GM11168 (cell line): Measurements from ENCODE around the gene DCC.

Experiments used
- in situ Hi-C: fragments of 300-500 bp; cut with MboI; formaldehyde crosslinking; loops from one replicate; pipeline ENCODE4 v1.12.0; 2022; ENCODE audit warnings: low sequenced_read_pairs; ENCODE audit not compliant: unreplicated experiment

Gene DCC

DNA sequence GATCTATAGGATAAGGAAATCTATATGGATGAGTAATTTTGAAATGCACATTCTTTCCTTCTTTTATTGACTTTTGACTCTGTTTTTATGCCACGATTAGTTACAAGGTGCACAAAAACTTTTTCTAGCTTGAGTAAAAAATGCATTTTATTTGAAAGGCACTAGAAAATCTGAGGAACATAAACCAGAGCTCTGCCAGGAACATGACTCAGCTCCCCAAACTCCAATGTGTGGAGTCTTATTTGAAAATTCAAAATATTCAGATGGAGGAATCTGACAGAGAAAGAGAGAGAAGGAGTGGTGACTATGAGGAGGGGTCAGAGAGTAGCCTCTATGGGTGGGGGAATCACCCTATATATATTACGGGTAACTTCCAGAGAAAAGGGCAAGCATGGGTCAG is 231.0 kb downstream of the DCC start:
- in situ Hi-C loops: no loop called here

DNA sequence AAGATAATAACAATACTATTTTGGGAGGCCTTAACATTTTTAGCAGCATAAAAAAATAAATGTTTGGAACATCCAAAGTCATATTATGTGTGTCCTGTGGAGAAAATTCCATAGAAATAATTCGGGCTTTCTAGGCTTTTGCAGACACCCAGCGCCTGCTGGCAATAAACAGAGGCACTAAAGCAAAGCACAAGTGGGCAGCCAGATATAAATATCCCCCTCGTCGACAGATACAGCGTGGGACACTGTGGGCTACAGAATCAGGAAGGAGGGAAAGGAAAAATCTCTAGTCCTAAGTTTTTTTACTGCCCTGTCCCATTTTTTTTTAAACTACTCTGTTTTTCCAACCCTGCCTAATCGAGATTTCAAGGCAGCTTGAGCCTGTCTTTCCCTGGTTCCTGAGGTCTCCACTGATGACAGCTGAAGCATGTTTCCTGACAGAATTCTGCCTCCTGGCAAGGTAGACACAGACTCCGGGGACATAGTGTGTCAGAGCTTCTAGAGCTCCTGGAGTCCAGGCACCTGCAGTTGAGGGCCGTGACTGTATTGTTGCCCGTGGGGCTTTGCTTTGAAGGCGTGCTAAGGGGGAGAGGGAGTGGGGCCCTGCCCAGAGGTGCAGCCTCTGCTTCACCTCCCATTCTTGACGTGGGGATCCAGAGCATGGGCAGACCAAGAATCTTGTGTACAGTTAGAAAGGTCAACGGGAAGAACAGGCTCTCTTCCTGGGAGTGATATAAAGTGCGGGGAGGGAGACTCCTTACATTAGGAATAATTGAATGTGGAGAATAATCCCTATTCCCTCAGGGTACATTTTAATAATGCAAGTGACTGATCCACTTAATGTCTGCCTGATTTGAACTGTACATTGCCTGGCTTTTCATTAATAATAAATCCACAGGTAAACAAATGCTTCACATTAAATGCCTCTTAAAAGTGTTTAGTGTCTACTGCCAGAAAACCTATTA is 232.3 kb downstream of the DCC start:
- in situ Hi-C loops: no loop called here

DNA sequence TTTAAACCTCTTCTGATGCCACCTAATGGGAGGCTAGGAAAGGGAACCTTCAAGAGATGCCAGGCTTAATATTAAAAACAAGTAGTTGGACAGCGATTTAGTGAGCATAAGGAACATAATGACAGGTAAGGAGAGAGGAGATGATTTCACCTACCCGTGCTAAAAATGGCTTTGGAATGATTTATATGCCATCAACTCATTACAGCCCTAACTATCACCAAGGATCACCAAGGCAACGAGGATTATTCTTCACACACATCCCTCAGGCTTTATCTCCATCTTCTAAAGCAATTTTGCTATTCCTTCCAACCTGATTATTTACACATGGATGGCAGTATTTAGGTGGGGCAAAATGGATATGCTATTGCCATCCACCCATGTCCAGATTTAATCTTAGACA is 237.8 kb downstream of the DCC start:
- in situ Hi-C loops: no loop called here

DNA sequence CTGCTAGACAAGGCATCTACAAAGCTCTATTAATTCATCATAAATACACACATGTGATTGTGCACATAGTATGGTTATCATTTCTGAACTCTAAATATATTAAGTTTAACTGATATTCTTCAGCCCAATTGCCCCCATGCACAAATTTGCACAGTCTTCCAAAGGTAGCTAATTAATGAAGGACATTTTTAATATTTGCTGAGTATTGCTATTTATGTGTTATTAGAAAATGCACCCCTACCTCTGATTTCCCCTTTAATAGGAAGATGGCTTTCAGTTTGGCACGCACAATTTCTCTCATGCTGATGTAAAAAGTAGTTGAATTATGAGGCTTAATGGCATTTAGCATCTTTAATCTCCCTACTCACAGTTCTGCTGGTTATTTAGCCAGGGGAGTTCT is 242.1 kb downstream of the DCC start:
- in situ Hi-C loops: no loop called here

DNA sequence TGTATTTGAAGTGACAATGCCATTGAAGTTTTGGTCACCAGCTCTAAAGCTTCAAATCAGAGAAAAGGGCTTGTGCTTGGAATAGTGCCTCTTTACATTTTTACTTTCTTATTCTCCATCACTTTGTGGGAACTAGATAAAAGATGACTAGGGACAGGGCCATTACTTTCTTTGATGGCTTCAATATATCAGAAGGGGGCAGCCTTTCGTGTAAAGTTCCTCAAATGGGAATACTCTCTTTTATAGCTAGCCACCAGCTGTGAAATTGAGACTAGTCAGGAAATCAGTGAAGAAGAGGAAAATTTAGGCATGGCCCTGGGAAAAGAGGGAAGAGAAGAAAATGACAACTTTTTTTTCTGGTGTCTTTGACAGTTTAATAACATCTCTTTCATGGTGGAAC is 242.5 kb downstream of the DCC start:
- in situ Hi-C loops: no loop called here

DNA sequence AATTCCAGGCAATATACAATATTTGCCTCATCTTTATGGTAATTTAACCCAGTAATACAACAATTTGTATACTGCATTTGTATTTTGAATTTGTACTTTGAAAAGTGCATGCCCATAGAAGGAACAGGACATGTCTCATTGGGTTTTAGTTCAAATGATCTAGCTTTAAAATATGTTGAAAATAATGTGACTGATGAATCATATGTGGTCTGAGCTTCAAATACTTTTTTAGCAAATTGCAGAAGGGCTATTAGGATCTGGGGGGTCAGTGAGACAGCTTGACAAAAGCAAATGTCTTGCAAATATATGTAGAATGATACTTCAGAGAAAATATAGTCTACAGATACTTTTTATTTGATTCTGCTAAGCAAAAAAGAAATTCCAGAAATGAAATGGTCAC is 248.9 kb downstream of the DCC start:
- in situ Hi-C loops: no loop called here

DNA sequence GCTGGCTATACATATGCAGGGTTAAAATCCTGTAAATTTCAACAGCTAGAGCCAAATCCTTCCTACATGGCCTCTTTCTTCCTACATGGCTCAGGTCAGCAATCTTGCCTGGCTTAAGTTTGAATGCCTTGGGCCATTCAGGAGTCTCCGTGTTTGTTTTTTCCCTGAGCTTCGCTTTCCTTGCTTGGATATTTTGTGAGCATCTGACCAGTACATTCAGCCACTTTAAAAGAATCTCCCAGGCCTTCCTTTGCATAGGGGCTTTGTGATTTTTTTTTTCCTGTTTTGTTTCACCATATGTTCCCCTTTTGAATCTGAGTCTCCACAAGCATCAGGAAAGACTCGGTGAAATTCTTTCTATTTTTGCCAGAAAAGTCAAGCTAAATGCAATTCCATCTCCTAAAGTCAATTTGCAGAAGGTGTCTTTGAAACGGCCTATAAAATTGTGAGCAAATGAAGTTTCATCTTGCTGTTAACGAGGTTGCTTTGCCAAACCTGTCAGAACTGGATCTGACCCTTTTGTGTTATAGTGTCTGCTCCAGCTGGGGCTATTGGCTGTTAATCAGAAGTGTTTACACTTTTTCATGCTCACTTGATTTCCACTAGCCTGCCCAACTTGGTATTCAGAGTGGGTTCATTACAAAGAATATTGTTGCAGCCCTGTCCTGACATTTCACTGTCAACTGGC is 256.9 kb downstream of the DCC start:
- in situ Hi-C loops: no loop called here

DNA sequence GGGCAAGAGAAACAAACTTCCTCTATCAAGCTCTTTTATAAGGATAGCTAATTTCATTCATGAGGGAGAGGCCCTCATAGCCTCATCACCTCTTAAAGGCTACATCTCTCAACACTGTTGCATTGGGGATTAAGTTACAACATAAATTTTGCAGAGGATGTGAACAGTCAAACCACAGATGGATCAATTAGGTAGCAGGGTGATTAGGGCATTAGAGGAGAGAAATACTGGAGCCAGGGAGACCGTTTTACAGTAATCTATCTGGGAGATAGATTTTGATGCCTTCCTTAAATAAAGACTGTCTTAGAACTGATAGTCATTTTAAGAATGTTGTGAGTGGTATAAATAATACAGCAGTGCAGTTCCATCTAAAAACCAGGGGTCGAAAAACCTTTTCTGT is 258.9 kb downstream of the DCC start:
- in situ Hi-C loops: no loop called here

DNA sequence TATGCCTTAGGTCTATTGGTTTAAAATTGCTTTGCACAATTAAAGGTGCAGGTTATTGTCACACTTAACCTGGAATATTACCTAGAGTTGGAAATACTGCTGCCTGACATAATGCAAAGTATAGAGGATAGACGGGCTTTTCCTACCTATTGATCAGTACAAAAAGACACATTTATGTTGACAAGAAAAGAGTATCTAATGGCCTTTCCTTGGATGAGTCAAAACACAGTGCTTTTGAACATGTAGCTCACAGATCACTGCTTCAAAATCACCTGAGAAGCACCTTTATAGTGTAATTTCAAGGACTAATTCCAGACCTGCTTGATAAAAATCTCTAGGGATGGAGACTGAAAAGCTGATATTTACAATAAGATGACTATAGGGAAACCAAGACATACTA is 262.8 kb downstream of the DCC start:
- in situ Hi-C loops: no loop called here

DNA sequence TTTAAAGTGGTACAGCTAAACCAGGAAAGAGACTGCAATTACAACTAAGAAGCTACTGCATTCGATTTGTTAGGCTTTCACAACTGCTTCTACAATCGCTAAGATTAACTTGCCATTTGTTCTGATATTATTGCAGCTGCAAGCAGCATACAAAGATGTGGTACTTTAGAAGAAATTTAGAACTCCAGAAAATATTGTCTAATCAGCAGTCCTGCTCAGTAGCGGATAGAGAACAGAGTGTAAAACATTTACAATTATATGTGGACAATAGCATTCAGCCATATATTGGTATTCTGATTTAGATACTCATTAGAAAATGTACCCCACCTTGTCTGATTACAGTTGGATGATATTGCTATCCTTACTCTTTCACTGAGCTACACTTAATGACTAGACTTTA is 265.3 kb downstream of the DCC start:
- in situ Hi-C loops: no loop called here

DNA sequence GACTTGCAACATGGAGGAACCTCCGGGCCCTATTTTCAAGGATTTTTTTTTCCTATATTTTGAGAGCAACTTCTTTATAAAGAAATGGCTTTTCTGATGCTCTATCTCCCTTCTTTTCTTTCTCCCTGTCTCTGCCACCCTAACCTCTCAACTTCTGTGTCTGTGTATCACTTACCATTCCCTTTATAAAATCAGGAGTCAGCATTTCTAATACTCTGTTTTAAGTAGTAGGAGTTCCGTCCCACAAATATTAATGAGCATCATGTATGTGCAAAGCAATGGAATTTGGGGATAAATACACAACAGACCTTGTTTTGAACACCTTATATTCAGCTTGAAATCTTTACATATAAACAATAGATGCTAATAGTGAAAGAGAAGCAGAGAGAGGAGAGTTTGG is 268.0 kb downstream of the DCC start:
- in situ Hi-C loops: no loop called here

DNA sequence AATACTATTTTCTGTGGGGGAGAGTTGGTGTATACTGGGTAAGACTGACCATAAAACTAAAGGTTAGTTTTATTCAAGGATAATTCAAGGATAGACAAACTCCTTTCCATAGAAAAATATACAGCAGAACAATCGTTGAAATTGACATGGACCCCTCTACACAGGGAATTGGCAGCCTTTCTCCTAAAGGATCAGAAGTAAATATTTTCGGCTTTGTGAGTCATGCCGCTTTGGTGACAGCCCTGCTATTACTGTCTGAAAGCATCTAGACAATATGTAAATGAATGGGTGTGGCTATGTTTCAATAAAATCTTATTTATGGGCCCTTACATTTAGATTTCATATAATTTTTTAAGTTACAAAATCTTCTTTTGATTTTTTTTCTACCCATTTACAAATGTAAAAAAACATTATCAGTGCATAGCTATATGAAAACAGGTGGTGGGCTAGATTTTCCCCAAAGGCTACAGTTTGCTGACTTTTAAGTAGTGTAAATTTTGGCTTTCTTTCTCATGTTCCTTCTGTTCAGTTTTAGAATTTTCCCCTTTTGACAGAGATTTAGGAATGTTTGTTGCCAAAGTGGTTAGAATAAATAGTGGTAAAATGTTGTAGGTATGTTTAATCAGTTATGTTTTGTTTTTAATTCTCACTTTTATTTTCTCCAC is 270.6 kb downstream of the DCC start:
- in situ Hi-C loops: no loop called here

DNA sequence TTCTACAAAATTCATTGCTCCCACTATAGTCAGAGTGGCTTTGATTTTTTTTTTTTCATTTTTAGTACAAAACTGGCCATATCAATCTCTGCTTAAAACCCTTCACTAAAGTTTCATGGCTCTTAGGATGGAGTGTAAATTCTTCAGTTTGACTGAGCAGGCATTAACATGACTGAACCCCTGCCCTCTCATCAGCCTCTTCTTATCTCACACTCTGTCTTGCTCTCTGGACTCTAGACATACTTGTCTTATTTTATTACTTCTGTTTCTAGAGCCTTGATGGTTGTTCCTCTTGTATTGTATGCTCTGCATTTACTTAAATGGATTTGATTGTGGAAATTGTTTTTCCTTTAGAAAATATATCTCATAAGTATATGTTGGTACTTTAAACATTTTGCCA is 272.4 kb downstream of the DCC start:
- in situ Hi-C loops: no loop called here

DNA sequence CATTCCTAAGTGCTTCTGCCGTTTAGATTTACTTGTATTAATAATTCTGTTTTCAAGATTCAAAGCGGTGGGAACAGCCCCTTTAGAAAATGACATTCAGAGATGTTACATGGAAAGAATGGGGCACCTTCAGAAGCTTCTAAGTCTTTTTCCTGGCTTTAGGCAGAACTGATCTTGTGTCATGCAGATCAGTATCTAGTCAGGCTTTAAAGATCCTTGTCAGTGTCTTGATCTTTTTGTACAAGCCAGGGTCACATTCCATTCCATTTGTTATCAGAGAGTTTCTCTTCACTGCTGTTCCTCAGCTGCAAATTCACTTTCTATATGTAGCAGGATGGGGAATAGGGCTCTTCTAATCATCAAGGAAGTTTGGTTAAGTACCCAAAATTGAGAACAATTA is 275.3 kb downstream of the DCC start:
- in situ Hi-C loops: no loop called here

DNA sequence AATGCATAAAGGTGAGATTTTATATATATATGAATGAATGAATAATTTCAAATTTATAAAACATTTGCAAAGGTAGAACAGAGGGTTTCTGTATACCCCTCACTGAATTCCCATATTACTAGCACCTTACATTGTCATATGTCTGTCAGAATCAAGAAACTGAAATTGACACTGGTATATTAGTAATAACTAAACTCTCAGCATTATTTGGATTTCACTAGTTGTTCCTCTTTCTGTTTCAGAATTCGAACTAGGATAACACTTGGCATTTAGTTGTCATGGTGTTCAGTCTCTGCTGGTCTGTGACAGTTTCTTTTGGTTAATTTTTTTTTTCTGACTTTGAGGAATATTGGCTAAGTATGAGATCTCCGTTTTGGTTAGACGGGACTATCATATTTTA is 275.9 kb downstream of the DCC start:
- in situ Hi-C loops: no loop called here

DNA sequence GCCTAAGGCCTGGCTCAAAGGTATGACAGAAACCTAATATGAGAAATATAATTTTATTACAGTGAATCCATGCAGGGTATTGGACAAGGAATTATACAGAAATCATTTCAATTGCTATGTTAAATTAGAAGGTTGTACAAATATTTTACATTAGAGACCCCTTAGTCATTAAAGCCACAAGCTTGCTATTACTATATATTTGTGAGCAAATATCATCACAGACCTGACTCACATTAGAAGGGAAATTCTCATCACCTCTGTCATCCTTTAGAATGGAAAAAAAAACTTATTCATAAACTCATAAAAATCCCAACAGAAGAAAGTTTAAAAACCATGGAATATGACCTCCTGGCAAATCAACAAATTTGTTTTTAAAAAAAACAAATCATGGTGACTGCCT is 277.9 kb downstream of the DCC start:
- in situ Hi-C loops: no loop called here

DNA sequence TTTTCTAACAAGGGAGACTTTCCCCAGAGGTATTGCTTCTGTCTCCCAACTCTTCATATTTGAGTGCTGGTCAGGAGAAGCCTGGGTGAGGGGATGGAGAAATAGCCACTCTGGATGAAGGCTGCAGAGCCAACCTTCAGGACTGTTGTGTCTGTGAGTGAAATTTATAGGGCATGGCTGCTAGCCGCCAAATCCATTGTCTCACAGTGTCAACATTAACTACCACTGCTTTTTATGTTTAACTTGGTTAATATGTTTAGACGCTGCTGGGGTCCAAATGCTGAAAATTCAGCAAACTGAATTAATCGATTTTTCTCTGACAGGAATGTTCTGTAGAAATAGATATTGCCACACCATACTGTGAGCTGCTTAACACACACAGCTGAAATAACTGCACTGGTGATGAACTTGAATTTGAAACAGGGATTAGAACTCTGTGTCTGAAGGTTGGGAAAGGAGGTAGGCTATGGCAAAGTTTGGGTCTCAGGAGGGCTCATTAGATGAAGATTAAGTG is 281.0 kb downstream of the DCC start:
- in situ Hi-C loops: no loop called here

DNA sequence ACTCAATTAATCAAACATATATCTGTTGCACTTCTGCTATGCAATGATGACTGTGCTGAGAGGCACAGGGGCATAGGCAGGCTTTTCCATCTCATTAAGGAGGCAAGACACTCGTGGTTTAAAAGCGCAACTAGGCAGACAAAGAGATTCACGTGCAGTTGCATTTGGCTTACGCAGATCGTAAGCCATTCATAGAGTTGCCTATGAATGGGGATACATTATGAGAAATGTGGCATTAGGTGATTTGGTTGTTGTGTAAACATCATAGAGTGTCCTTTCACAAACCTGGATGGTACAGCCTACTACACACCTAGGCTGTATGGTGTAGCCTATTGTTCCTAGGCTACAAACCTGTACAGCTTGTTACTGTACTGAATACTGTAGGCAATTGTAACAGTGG is 284.7 kb downstream of the DCC start:
- in situ Hi-C loops: no loop called here

DNA sequence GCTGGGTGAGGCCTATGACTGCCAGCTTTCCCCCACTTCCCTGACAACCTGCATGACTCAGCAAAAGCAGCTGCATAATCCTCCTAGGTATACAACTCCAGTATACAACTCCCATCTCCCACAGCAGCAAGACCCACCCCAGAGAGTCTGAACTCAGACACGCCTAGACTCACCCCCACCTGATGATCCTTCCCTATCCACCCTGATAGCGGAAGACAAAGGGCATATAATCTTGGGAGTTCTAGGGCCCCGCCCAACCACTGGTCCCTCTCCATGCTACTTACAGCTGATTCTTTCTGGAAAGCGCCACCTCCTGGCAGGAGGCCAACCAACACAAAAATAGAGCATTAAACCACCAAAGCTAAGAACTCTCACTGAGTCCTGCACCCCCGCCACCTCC is 296.5 kb downstream of the DCC start:
- in situ Hi-C loops: no loop called here

DNA sequence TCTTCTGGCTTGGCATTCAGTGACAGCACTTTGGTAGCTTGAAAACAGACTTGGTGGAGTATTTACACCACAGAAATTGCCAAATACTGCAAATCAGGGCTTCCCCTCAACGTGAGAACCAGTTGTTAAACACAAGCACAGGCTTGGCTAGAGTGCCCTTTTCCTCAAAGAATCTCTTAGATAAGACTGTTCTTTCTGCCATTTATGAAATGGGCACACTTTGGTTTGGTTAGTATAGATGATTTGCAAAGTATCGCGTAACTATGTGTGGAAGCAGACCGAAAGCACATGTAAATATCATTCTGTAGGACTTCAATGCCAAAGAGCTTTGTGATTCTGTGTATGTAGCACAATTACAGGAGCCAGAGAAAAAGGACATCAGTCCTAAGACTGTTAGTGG is 308.2 kb downstream of the DCC start:
- in situ Hi-C loops: no loop called here

DNA sequence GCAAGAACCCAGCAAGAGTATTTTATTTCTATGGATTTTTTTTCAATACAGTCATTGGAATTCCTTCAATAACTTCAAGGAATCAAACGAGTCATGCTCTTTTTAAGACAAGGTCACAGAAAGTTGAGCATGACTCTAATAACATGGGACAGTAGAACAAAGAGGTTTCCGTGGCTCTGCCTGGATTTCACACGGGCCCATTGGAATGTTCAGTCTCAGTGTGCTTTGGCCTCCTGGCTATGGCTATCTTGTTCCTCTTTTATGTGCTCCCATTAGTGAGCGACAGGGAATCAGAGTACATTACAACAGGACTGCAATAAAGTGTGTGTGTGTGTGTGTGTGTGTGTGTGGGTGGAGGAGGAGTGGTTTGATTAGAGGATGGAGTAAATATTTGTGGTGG is 312.4 kb downstream of the DCC start:
- in situ Hi-C loops: loop anchor here (25.0 kb wide), 1 partner anchor 290 kb away; no protein-coding TSS in a partner anchor
